ENCODE measurements around the gene ECPAS. TPM values are rescaled to one million over a fixed set of nuclear protein-coding genes. Genes with fewer than 3 reads are reported as not detected.
"Not testable (repeated sequence)": the region's sequence is repeated elsewhere in the genome, so short reads cannot be mapped to it uniquely, and the experiment has no call there.

Gene ECPAS
- polyA plus RNA-seq, 4 donors: 24.0 to 61.7 (median 26.1) TPM

DNA sequence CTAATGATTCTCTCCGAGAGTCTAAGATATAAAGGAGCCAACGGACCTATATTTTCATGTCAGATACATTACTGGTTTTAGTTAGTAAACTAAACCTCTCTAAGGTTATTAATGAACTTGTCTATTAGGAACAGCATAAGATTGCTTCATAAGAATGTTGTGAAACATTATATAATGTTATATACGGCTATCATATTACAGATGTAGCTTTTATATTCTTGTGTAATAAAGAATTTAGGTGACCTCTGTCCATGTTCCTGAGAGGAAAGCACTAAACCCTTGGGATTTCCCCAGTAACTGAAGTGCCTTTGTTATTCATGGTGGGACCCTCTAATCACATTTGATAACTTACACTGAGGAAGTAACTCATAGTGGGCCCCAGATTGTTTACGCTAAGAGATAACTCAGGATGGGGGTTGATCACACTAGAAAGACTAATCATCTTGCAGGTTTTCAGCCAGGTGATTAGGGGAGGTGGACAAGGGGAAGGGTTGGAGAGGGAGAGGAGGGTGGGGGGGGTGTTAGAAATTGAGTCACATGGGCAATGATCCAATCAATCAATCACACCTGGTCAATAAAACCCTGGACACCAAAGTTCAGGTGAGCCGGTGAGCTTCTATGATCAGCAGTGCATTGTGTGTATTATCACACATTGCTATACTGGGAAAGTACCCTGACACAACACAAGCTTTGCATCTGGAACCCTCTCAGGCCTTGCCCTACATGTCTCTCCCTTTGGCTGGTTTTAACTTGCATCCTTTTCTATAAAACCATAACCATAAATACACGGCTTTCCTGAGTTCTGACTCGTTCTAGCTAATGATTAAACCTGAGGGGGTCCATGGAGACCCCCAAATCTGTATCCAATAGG is 25.8 kb downstream of the ECPAS start:
- no peak overlapping the region for H3K4me3 ChIP-seq (ENCODE audit: low read depth in 1 of 3, low read length in 3 of 3)
- H3K4me1 ChIP-seq (ENCODE audit: control insufficient read depth in 3 of 3, insufficient read depth in 2 of 3, low read depth in 1 of 3, low read length in 2 of 3): peaks cover 5 to 32% (median 14%) of the 10 kb centered on the region in 3 donors
- no peaks in the 10 kb centered on the region for H3K9me3 ChIP-seq (ENCODE audit: control insufficient read depth in 2 of 2, insufficient read depth in 1 of 2, low read depth in 1 of 2, low read length in 1 of 2)
- peak; percentile 31 to 70 for DNase-seq
- no peaks in the 10 kb centered on the region for H3K36me3 ChIP-seq (ENCODE audit: control insufficient read depth in 3 of 3, insufficient read depth in 2 of 3, low read depth in 1 of 3, low read length in 3 of 3)
- FAIRE-seq: no peak
- peak overlapping the region in 1 of 3 donors; percentile 26 for H3K27ac ChIP-seq (ENCODE audit: low read depth in 1 of 3, low read length in 2 of 3)
- H3K27me3 ChIP-seq (ENCODE audit: control insufficient read depth in 3 of 3, insufficient read depth in 3 of 3, low read length in 3 of 3): no peaks in the 10 kb centered on the region
- WGBS, 3 donors: 25 to 55% (median 40%) methylated on average over 7 of the region's 7 CpGs

GRCh38 chr9:111456529-111456928 is 27.7 kb downstream of the ECPAS start:
- DNase-seq (no peak), FAIRE-seq (no peak)
- H3K27ac ChIP-seq (ENCODE audit: low read depth in 1 of 3, low read length in 2 of 3): peak overlapping the region in 2 of 3 donors; percentile 41 to 54
- H3K9me3 ChIP-seq (ENCODE audit: control insufficient read depth in 2 of 2, insufficient read depth in 1 of 2, low read depth in 1 of 2, low read length in 1 of 2): no peaks in the 10 kb centered on the region
- H3K27me3 ChIP-seq (ENCODE audit: control insufficient read depth in 3 of 3, insufficient read depth in 3 of 3, low read length in 3 of 3): no peaks in the 10 kb centered on the region
- WGBS, 3 donors: 52 to 59% (median 52%) methylated on average over 2 of the region's 2 CpGs
- no peak overlapping the region for H3K4me3 ChIP-seq (ENCODE audit: low read depth in 1 of 3, low read length in 3 of 3)
- peaks cover 5 to 32% (median 14%) of the 10 kb centered on the region in 3 donors for H3K4me1 ChIP-seq (ENCODE audit: control insufficient read depth in 3 of 3, insufficient read depth in 2 of 3, low read depth in 1 of 3, low read length in 2 of 3)
- H3K36me3 ChIP-seq (ENCODE audit: control insufficient read depth in 3 of 3, insufficient read depth in 2 of 3, low read depth in 1 of 3, low read length in 3 of 3): no peaks in the 10 kb centered on the region

DNA sequence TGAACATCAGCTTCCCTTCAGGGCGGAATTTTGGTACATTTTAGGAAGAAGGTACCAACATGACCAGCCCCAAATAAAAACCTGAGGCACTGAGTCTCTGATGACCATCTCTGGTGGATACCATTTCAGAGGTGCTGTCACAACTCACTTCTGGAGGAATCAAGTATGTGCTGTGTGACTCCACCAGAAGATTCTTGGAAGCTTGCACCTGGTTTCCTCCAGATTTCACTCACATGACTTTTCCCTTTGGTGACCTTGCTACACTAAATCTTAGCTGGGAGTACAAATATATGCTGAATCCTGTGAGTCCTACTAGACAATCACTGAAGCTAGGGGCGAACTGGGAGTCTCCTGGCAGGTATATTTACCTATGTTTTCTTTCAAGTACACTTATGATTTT is 28.5 kb downstream of the ECPAS start:
- H3K27ac ChIP-seq (ENCODE audit: low read depth in 1 of 3, low read length in 2 of 3): no peak overlapping the region
- no peak overlapping the region for H3K4me3 ChIP-seq (ENCODE audit: low read depth in 1 of 3, low read length in 3 of 3)
- DNase-seq (no peak), FAIRE-seq (no peak)
- WGBS, 3 donors: 92 to 94% (median 94%) methylated on average over 2 of the region's 2 CpGs
- H3K9me3 ChIP-seq (ENCODE audit: control insufficient read depth in 2 of 2, insufficient read depth in 1 of 2, low read depth in 1 of 2, low read length in 1 of 2): no peaks in the 10 kb centered on the region
- no peaks in the 10 kb centered on the region for H3K27me3 ChIP-seq (ENCODE audit: control insufficient read depth in 3 of 3, insufficient read depth in 3 of 3, low read length in 3 of 3)
- H3K36me3 ChIP-seq (ENCODE audit: control insufficient read depth in 3 of 3, insufficient read depth in 2 of 3, low read depth in 1 of 3, low read length in 3 of 3): peaks cover 0 to 1% (median 0%) of the 10 kb centered on the region in 3 donors
- peaks cover 5 to 32% (median 14%) of the 10 kb centered on the region in 3 donors for H3K4me1 ChIP-seq (ENCODE audit: control insufficient read depth in 3 of 3, insufficient read depth in 2 of 3, low read depth in 1 of 3, low read length in 2 of 3)

- H3K9me3 ChIP-seq (ENCODE audit: control insufficient read depth in 2 of 2, insufficient read depth in 1 of 2, low read depth in 1 of 2, low read length in 1 of 2): no peaks in the 10 kb centered on the region
- no peak overlapping the region for H3K4me3 ChIP-seq (ENCODE audit: low read depth in 1 of 3, low read length in 3 of 3)
- H3K36me3 ChIP-seq (ENCODE audit: control insufficient read depth in 3 of 3, insufficient read depth in 2 of 3, low read depth in 1 of 3, low read length in 3 of 3): peaks cover 0 to 6% (median 0%) of the 10 kb centered on the region in 3 donors
- H3K27ac ChIP-seq (ENCODE audit: low read depth in 1 of 3, low read length in 2 of 3): no peak overlapping the region
- peaks cover 5 to 32% (median 14%) of the 10 kb centered on the region in 3 donors for H3K4me1 ChIP-seq (ENCODE audit: control insufficient read depth in 3 of 3, insufficient read depth in 2 of 3, low read depth in 1 of 3, low read length in 2 of 3)
- H3K27me3 ChIP-seq (ENCODE audit: control insufficient read depth in 3 of 3, insufficient read depth in 3 of 3, low read length in 3 of 3): no peaks in the 10 kb centered on the region
- 96 to 100% (median 98%) methylated on average over 5 of the region's 5 CpGs for WGBS, 3 donors
- no peak for FAIRE-seq
- DNase-seq: no peak
These were observed 29.4 kb downstream of the ECPAS start for GRCh38 chr9:111454751-111455150.

DNA sequence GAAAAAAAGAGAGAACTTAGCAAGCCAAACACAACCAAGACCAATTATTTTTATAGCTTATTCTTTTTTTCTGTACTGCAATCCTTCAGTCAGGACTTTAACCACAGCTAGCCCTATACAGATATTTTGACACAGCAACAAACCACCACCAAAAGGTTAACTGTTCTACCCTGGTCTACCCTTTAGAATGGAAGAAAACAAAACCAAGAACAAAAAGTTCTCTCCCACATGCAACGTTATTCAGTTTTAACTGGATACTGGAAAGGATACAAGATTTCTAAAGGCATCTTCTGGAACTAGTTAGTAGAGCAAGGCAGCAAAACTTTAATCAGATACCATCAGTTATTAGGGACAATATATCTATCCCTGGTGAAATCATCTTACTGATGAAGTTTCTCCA is 32.6 kb downstream of the ECPAS start:
- FAIRE-seq (no peak), DNase-seq (no peak)
- H3K4me3 ChIP-seq (ENCODE audit: low read depth in 1 of 3, low read length in 3 of 3): no peak overlapping the region
- H3K36me3 ChIP-seq (ENCODE audit: control insufficient read depth in 3 of 3, insufficient read depth in 2 of 3, low read depth in 1 of 3, low read length in 3 of 3): peaks cover 0 to 9% (median 2%) of the 10 kb centered on the region in 3 donors
- H3K27me3 ChIP-seq (ENCODE audit: control insufficient read depth in 3 of 3, insufficient read depth in 3 of 3, low read length in 3 of 3): no peaks in the 10 kb centered on the region
- H3K27ac ChIP-seq (ENCODE audit: low read depth in 1 of 3, low read length in 2 of 3): no peak overlapping the region
- no peaks in the 10 kb centered on the region for H3K9me3 ChIP-seq (ENCODE audit: control insufficient read depth in 2 of 2, insufficient read depth in 1 of 2, low read depth in 1 of 2, low read length in 1 of 2)
- peaks cover 2 to 6% (median 2%) of the 10 kb centered on the region in 3 donors for H3K4me1 ChIP-seq (ENCODE audit: control insufficient read depth in 3 of 3, insufficient read depth in 2 of 3, low read depth in 1 of 3, low read length in 2 of 3)
- 55 to 83% (median 66%) methylated on average over 1 of the region's 1 CpG for WGBS, 3 donors

DNA sequence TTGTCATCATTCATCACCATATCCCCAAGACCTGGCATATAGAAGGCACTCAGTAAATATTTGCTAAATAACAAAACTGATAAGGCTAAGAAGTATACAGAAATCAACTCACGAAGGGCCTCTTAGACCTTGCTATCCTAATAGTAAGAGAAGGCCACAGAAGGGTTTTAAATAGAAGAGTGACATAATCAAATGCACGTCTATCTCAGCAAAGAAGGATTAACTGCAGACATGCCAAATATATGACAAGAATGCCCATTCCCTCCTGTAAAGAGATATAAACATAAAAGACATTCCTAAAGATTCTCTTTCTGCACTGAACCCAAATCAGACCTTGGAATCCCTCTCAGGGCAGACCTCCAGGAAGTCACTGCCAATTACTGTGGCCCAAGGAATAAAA is 34.1 kb downstream of the ECPAS start:
- Histone ChIP-seq H3K36me3 (ENCODE audit: control insufficient read depth in 3 of 3, insufficient read depth in 2 of 3, low read depth in 1 of 3, low read length in 3 of 3) (peaks cover 0 to 9% (median 3%) of the 10 kb centered on the region in 3 donors), H3K9me3 (ENCODE audit: control insufficient read depth in 2 of 2, insufficient read depth in 1 of 2, low read depth in 1 of 2, low read length in 1 of 2) (no peaks in the 10 kb centered on the region), H3K27me3 (ENCODE audit: control insufficient read depth in 3 of 3, insufficient read depth in 3 of 3, low read length in 3 of 3) (no peaks in the 10 kb centered on the region), H3K27ac (ENCODE audit: low read depth in 1 of 3, low read length in 2 of 3) (no peak overlapping the region), H3K4me3 (ENCODE audit: low read depth in 1 of 3, low read length in 3 of 3) (no peak overlapping the region), H3K4me1 (ENCODE audit: control insufficient read depth in 3 of 3, insufficient read depth in 2 of 3, low read depth in 1 of 3, low read length in 2 of 3) (peaks cover 0 to 3% (median 0%) of the 10 kb centered on the region in 3 donors)
- FAIRE-seq (no peak), DNase-seq (no peak)
- WGBS, 3 donors: 37 to 66% (median 59%) methylated on average over 2 of the region's 2 CpGs

DNA sequence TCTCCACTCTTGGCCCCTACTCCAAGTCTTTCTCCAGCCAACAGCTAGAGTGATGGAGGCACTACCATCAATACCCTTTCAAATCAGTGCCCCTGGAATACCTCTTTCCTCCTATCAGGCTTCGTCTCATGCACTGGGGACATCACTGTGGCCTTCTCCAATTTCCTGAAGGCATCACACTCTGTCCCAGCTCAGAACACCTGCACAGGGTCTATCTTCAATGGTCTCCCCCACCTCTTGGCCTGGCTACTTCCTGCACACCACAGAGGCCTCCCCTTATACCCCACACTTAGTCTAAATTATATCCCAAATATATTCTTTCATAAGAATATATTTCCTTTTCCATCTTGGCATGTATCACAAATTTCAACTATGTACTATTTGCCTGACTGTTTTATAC is 34.5 kb downstream of the ECPAS start:
- H3K36me3 ChIP-seq (ENCODE audit: control insufficient read depth in 3 of 3, insufficient read depth in 2 of 3, low read depth in 1 of 3, low read length in 3 of 3): peaks cover 0 to 12% (median 3%) of the 10 kb centered on the region in 3 donors
- H3K27ac ChIP-seq (ENCODE audit: low read depth in 1 of 3, low read length in 2 of 3): no peak overlapping the region
- peaks cover 0 to 3% (median 0%) of the 10 kb centered on the region in 3 donors for H3K4me1 ChIP-seq (ENCODE audit: control insufficient read depth in 3 of 3, insufficient read depth in 2 of 3, low read depth in 1 of 3, low read length in 2 of 3)
- DNase-seq: no peak
- FAIRE-seq: no peak
- WGBS, 3 donors: 89 to 95% (median 91%) methylated on average over 1 of the region's 1 CpG
- H3K4me3 ChIP-seq (ENCODE audit: low read depth in 1 of 3, low read length in 3 of 3): no peak overlapping the region
- H3K27me3 ChIP-seq (ENCODE audit: control insufficient read depth in 3 of 3, insufficient read depth in 3 of 3, low read length in 3 of 3): no peaks in the 10 kb centered on the region
- no peaks in the 10 kb centered on the region for H3K9me3 ChIP-seq (ENCODE audit: control insufficient read depth in 2 of 2, insufficient read depth in 1 of 2, low read depth in 1 of 2, low read length in 1 of 2)

DNA sequence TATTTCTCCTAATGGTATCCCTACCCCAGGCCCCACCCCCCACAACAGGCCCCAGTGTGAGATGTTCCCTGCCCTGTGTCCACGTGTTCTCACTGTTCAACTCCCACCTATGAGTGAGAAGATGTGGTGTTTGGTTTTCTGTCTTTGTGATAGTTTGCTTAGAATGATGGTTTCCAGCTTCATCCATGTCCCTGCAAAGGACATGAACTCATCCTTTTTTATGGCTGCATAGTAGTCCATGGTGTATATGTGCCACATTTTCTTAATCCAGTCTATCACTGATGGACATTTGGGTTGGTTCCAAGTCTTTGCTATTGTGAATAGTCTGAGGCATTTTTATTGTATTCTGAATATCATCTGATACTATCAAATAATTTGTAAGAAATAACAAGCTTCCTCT is 38.4 kb downstream of the ECPAS start:
- FAIRE-seq; H3K9me3 ChIP-seq (ENCODE audit: control insufficient read depth in 2 of 2, insufficient read depth in 1 of 2, low read depth in 1 of 2, low read length in 1 of 2); H3K27ac ChIP-seq (ENCODE audit: low read depth in 1 of 3, low read length in 2 of 3); H3K27me3 ChIP-seq (ENCODE audit: control insufficient read depth in 3 of 3, insufficient read depth in 3 of 3, low read length in 3 of 3); DNase-seq; H3K4me1 ChIP-seq (ENCODE audit: control insufficient read depth in 3 of 3, insufficient read depth in 2 of 3, low read depth in 1 of 3, low read length in 2 of 3); H3K4me3 ChIP-seq (ENCODE audit: low read depth in 1 of 3, low read length in 3 of 3): not testable (repeated sequence)
- 94 to 100% (median 98%) methylated on average over 1 of the region's 1 CpG for WGBS, 3 donors
- peaks cover 0 to 17% (median 3%) of the 10 kb centered on the region in 3 donors for H3K36me3 ChIP-seq (ENCODE audit: control insufficient read depth in 3 of 3, insufficient read depth in 2 of 3, low read depth in 1 of 3, low read length in 3 of 3)

All from small intestine (tissue), 7 donors.